IMR-90 (cell line): ENCODE results near the gene TYMS. TPM values are rescaled to one million over a fixed set of nuclear protein-coding genes. Genes with fewer than 3 reads are reported as not detected.

Experiments
- ATAC-seq: fragments of 200-7000 bp; cut with Tn5 transposase; 2 replicates; pipeline ENCODE4 v1.9.1; 2020; ENCODE audit warnings: low read depth, mild to moderate bottlenecking, moderate library complexity
- BruUV-seq: library from RNA; stranded (reverse); fragments of 400-500 nt; replicated peaks from 2 replicates; lab custom pipeline; 2021; lab: Mats Ljungman, UMichigan
- CTCF ChIA-PET: fragments of 300-600 bp; formaldehyde crosslinking; extraction: SDS; loops from one replicate; lab custom pipeline; 2021; ENCODE audit warnings: antibody characterized with exemption; lab: Yijun Ruan, JAX
- POLR2A ChIA-PET: fragments of 300-600 bp; sonication (Branson Sonifier 250); formaldehyde crosslinking; loops from one replicate; lab custom pipeline; 2022; ENCODE audit warnings: antibody characterized with exemption; ENCODE audit not compliant: unreplicated experiment; lab: Charles Lee
- DNase-seq: peaks from one replicate; pipeline ENCODE4 v3.0.0; 2013
- H2AFZ ChIP-seq: replicated peaks from 2 replicates; pipeline ENCODE3; 2013; ENCODE audit warnings: low read length, mild to moderate bottlenecking; ENCODE audit not compliant: poor library complexity
- H2AK5ac ChIP-seq: 2 replicates; pipeline ENCODE4 v1.6.1; 2013; ENCODE audit warnings: low read depth, low read length, inconsistent platforms
- H2AK9ac ChIP-seq: replicated peaks from 2 replicates; pipeline ENCODE3; 2013; ENCODE audit warnings: mild to moderate bottlenecking, low read depth, low read length, moderate library complexity; ENCODE audit not compliant: poor library complexity
- H2BK120ac ChIP-seq: 2 replicates; pipeline ENCODE4 v1.6.1; 2013; ENCODE audit warnings: low read depth, low read length, inconsistent platforms
- H2BK15ac ChIP-seq: 3 replicates; pipeline ENCODE4 v1.6.1; 2013; ENCODE audit warnings: low read depth, low read length, inconsistent platforms
- H2BK20ac ChIP-seq: 2 replicates; pipeline ENCODE4 v1.6.1; 2013; ENCODE audit warnings: low read depth, mild to moderate bottlenecking, inconsistent platforms, low read length, moderate library complexity
- H2BK5ac ChIP-seq: 2 replicates; pipeline ENCODE4 v1.6.1; 2013; ENCODE audit warnings: mild to moderate bottlenecking, low read depth, low read length, inconsistent platforms; ENCODE audit not compliant: poor library complexity, severe bottlenecking
- H3K14ac ChIP-seq: replicated peaks from 2 replicates; pipeline ENCODE4 v1.6.1; 2013; ENCODE audit warnings: low read depth, low read length, inconsistent platforms
- H3K18ac ChIP-seq: 2 replicates; pipeline ENCODE4 v1.6.1; 2013; ENCODE audit warnings: low read depth, low read length, control low read depth
- H3K23ac ChIP-seq: 2 replicates; pipeline ENCODE4 v1.6.1; 2013; ENCODE audit warnings: low read depth, low read length, inconsistent platforms
- H3K27ac ChIP-seq: 2 replicates; pipeline ENCODE4 v1.5.1; 2013; ENCODE audit warnings: mild to moderate bottlenecking, control low read depth, low read length; ENCODE audit not compliant: insufficient read depth
- H3K27me3 ChIP-seq: 2 replicates; pipeline ENCODE4 v1.6.1; 2013; ENCODE audit warnings: low read length; ENCODE audit not compliant: control insufficient read depth, insufficient read depth
- H3K36me3 ChIP-seq: 2 replicates; pipeline ENCODE4 v1.6.1; 2013; ENCODE audit warnings: low read length, mixed read lengths; ENCODE audit not compliant: control insufficient read depth, insufficient read depth
- H3K4ac ChIP-seq: 2 replicates; pipeline ENCODE4 v1.6.1; 2013; ENCODE audit warnings: low read depth, low read length, inconsistent platforms
- H3K4me1 ChIP-seq: 2 replicates; pipeline ENCODE4 v1.6.1; 2013; ENCODE audit warnings: low read length, mixed read lengths; ENCODE audit not compliant: control insufficient read depth, insufficient read depth
- H3K4me2 ChIP-seq: 2 replicates; pipeline ENCODE4 v1.6.1; 2013; ENCODE audit warnings: low read depth, mild to moderate bottlenecking, control low read depth, low read length, moderate library complexity
- H3K4me3 ChIP-seq: 2 replicates; pipeline ENCODE4 v1.5.1; 2013; ENCODE audit warnings: low read depth, mild to moderate bottlenecking, control low read depth, low read length, moderate library complexity; ENCODE audit not compliant: insufficient read depth
- H3K56ac ChIP-seq: 2 replicates; pipeline ENCODE4 v1.6.1; 2013; ENCODE audit warnings: low read length, inconsistent platforms; ENCODE audit not compliant: insufficient read depth; ENCODE audit errors: extremely low read depth
- H3K79me1 ChIP-seq, 2 experiments: 2 replicates each; pipeline ENCODE4 v1.6.1; 2013; ENCODE audit warnings: low read length in 2 of 2, inconsistent platforms in 1 of 2, low read depth in 1 of 2
- H3K9ac ChIP-seq: 2 replicates; pipeline ENCODE4 v1.6.1; 2013; ENCODE audit warnings: low read depth, low read length, control low read depth
- H3K9me1 ChIP-seq: 2 replicates; pipeline ENCODE4 v1.6.1; 2013; ENCODE audit warnings: low read length, inconsistent platforms; ENCODE audit not compliant: insufficient read depth
- H3K9me3 ChIP-seq: 2 replicates; pipeline ENCODE4 v1.6.1; 2013; ENCODE audit warnings: low read length; ENCODE audit not compliant: control insufficient read depth, insufficient read depth
- H4K20me1 ChIP-seq: 2 replicates; pipeline ENCODE4 v1.6.1; 2013; ENCODE audit warnings: low read length, inconsistent platforms; ENCODE audit not compliant: insufficient read depth
- H4K5ac ChIP-seq: 2 replicates; pipeline ENCODE4 v1.6.1; 2013; ENCODE audit warnings: mild to moderate bottlenecking, low read depth, low read length, control low read depth
- H4K8ac ChIP-seq, 2 experiments: 2 replicates each; pipeline ENCODE4 v1.6.1; 2013; ENCODE audit warnings: low read depth in 2 of 2, low read length in 2 of 2, control low read depth in 1 of 2, inconsistent platforms in 1 of 2
- H4K91ac ChIP-seq: 2 replicates; pipeline ENCODE4 v1.6.1; 2013; ENCODE audit warnings: low read depth, low read length, inconsistent platforms; ENCODE audit not compliant: insufficient read depth
- BHLHE40 ChIP-seq: fragments of 150-350 bp; IDR thresholded peaks from 2 replicates; pipeline ENCODE4 v1.6.1; 2016; ENCODE audit warnings: mild to moderate bottlenecking, low read depth, low read length
- CEBPB ChIP-seq: IDR thresholded peaks from 2 replicates; pipeline ENCODE4 v1.6.1; 2012; ENCODE audit warnings: low read depth, low read length, improper control_type of control experiment
- CHD1 ChIP-seq: IDR thresholded peaks from 2 replicates; pipeline ENCODE4 v1.6.1; 2012; ENCODE audit warnings: low read depth, low read length, improper control_type of control experiment
- FOS ChIP-seq: fragments of 150-350 bp; IDR thresholded peaks from 2 replicates; pipeline ENCODE4 v1.6.1; 2016; ENCODE audit warnings: low read depth, low read length
- MAFK ChIP-seq: IDR thresholded peaks from 2 replicates; pipeline ENCODE4 v1.6.1; 2012; ENCODE audit warnings: low read depth, low read length, improper control_type of control experiment
- MXI1 ChIP-seq: IDR thresholded peaks from 2 replicates; pipeline ENCODE4 v1.6.1; 2012; ENCODE audit warnings: low read depth, mild to moderate bottlenecking, low read length, moderate library complexity, borderline replicate concordance
- NFE2L2 ChIP-seq: fragments of 150-350 bp; IDR thresholded peaks from 2 replicates; pipeline ENCODE4 v1.6.1; 2016; ENCODE audit warnings: low read depth, mild to moderate bottlenecking, low read length
- POLR2A ChIP-seq: IDR thresholded peaks from 2 replicates; pipeline ENCODE4 v1.6.1; 2012; ENCODE audit warnings: mild to moderate bottlenecking, low read depth, low read length
- RCOR1 ChIP-seq: IDR thresholded peaks from 2 replicates; pipeline ENCODE4 v1.6.1; 2012; ENCODE audit warnings: mild to moderate bottlenecking, low read length, improper control_type of control experiment; ENCODE audit not compliant: insufficient replicate concordance
- RFX5 ChIP-seq: IDR thresholded peaks from 2 replicates; pipeline ENCODE4 v1.8.0; 2012; ENCODE audit warnings: low read depth, mild to moderate bottlenecking, low read length, moderate library complexity
- SMC3 ChIP-seq: fragments of 150-350 bp; IDR thresholded peaks from 2 replicates; pipeline ENCODE4 v1.6.1; 2016; ENCODE audit warnings: low read depth, mild to moderate bottlenecking, antibody characterized with exemption, low read length, moderate library complexity
- WGBS, 2 experiments: methylation state at CpG; one replicate each; pipeline versions ENCODE4 v1.1.5 to v1.1.7; 2013; ENCODE audit warnings: missing lambda C conversion rate in 2 of 2; ENCODE audit not compliant: insufficient read length in 1 of 2; ENCODE audit errors: extremely low coverage in 2 of 2; 5-methylcytosine and 5-hydroxymethylcytosine counted together
- dilution Hi-C: fragments of 300-500 bp; cut with HindIII; formaldehyde crosslinking; loops from one replicate; pipeline ENCODE4 v1.14.3; 2018; ENCODE audit warnings: low sequenced_read_pairs; ENCODE audit not compliant: unreplicated experiment
- in situ Hi-C: fragments of 300-500 bp; cut with MboI; formaldehyde crosslinking; loops from 3 replicates; pipeline ENCODE4 v1.14.3; 2019; ENCODE audit warnings: low sequenced_read_pairs, inconsistent platforms, mixed read lengths
- intact Hi-C: fragments of 100-400 bp; cut with micrococcal nuclease; formaldehyde crosslinking; loops from 2 replicates; pipeline ENCODE4 v1.10.0; 2022
- polyA plus RNA-seq, 3 experiments: library from polyadenylated mRNA; depleted of rRNA; stranded (reverse); fragments of >200 nt; gene quantifications; 2 replicates each; pipeline ENCODE4 v1.2.3, GENCODE V29; 2012; ENCODE audit warnings: low replicate concordance in 1 of 3
- total RNA-seq: library from RNA; depleted of rRNA; stranded (reverse); fragments of >200 nt; gene quantifications from 2 replicates; pipeline ENCODE4 v1.2.3, GENCODE V29; 2012
- TF ChIP-seq, protein P1 (sequence below): conservative IDR thresholded peaks from 2 replicates; pipeline ENCODE4 v1.5.1; 2012; ENCODE audit warnings: mild to moderate bottlenecking, low read depth, low read length, improper control_type of control experiment
- TF ChIP-seq, protein P2 (sequence below): fragments of 150-350 bp; IDR thresholded peaks from 2 replicates; pipeline ENCODE4 v1.6.1; 2017; ENCODE audit warnings: mild to moderate bottlenecking, antibody characterized with exemption, low read length, low read depth

Gene TYMS
- total and polyA plus RNA-seq, 2 of the 4 experiments (the other 2 are of a cell fraction) = 28.3 to 92.2 TPM

DNA sequence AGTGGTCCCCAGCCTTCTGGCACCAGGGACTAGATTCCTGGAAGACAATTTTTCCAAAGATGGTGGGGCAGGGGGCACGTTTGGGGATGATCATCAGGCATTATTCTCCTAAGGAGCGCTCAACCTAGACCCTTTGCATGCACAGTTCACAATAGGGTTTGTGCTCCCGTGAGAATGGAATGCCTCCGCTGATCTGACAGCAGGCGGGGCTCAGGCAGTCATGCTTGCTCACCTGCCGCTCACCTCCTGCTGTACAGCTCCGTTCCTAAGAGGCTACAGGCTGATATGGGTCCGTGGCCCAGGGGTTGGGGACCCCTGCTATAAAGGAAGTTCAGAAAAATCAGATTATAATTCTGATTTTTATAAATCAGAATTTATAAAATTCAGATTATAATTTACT lies 22.3 kb upstream of the TYMS start:
- Histone ChIP-seq H3K27ac (no peak overlapping the region), H2BK120ac (no peak overlapping the region), H3K4ac (no peak overlapping the region), H2BK20ac (no peak overlapping the region), H3K4me2 (no peak overlapping the region), H2BK5ac (no peak overlapping the region), H2AK5ac (no peak overlapping the region), H3K56ac (no peak overlapping the region), H2BK15ac (no peak overlapping the region), H4K20me1 (no peaks in the 10 kb centered on the region), H3K27me3 (peaks cover 3% of the 10 kb centered on the region; the same call in 1 of the 2 replicates), H4K91ac (no peak overlapping the region), H4K5ac (no peak overlapping the region), H3K4me1 (no peaks in the 10 kb centered on the region), H3K23ac (no peak overlapping the region), H4K8ac (no peak overlapping the region), H3K9ac (no peak overlapping the region), H3K18ac (no peak overlapping the region), H3K9me1 (no peaks in the 10 kb centered on the region), H3K79me1 (no peaks in the 10 kb centered on the region), H3K36me3 (no peaks in the 10 kb centered on the region), H2AFZ (no peak overlapping the region), H2AK9ac (peak overlapping the region; percentile 3), H3K14ac (no peak overlapping the region), H3K9me3 (no peaks in the 10 kb centered on the region), H3K4me3 (no peak overlapping the region)
- no CpG with 5 or more reads among the region's 8 CpGs for WGBS, 2 experiments
- no TSS peak for BruUV-seq
- CTCF ChIA-PET = no interaction called here
- in situ Hi-C loops (no loop called here), intact Hi-C loops (no loop called here), dilution Hi-C loops (no loop called here)
- DNase-seq (no peak), ATAC-seq (no peak)
- POLR2A ChIA-PET = no interaction called here
- TF ChIP-seq BHLHE40 (no peak), NFE2L2 (no peak), MXI1 (no peak), RCOR1 (no peak), SMC3 (no peak), RFX5 (no peak), POLR2A (no peak), FOS (no peak), MAFK (no peak), CEBPB (no peak), CHD1 (no peak)
- TF ChIP-seq, protein P1, sequence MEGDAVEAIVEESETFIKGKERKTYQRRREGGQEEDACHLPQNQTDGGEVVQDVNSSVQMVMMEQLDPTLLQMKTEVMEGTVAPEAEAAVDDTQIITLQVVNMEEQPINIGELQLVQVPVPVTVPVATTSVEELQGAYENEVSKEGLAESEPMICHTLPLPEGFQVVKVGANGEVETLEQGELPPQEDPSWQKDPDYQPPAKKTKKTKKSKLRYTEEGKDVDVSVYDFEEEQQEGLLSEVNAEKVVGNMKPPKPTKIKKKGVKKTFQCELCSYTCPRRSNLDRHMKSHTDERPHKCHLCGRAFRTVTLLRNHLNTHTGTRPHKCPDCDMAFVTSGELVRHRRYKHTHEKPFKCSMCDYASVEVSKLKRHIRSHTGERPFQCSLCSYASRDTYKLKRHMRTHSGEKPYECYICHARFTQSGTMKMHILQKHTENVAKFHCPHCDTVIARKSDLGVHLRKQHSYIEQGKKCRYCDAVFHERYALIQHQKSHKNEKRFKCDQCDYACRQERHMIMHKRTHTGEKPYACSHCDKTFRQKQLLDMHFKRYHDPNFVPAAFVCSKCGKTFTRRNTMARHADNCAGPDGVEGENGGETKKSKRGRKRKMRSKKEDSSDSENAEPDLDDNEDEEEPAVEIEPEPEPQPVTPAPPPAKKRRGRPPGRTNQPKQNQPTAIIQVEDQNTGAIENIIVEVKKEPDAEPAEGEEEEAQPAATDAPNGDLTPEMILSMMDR = no peak
- TF ChIP-seq, protein P2, sequence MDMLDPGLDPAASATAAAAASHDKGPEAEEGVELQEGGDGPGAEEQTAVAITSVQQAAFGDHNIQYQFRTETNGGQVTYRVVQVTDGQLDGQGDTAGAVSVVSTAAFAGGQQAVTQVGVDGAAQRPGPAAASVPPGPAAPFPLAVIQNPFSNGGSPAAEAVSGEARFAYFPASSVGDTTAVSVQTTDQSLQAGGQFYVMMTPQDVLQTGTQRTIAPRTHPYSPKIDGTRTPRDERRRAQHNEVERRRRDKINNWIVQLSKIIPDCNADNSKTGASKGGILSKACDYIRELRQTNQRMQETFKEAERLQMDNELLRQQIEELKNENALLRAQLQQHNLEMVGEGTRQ = no peak
